K562 (cell line): ENCODE results near the gene PPIH. TPM values are rescaled to one million over a fixed set of nuclear protein-coding genes. Genes with fewer than 3 reads are reported as not detected.
A peak's percentile ranks its signal among the peaks of the same experiment; 100 is the strongest.

Experiments
- ASH1L ChIP-seq: fragments of 450-650 bp; IDR thresholded peaks from 2 replicates; pipeline ENCODE4 v1.6.1; 2018; ENCODE audit warnings: borderline replicate concordance, mild to moderate bottlenecking, low read depth; ENCODE audit not compliant: partially characterized antibody
- CBFA2T3 ChIP-seq: fragments of 450-650 bp; IDR thresholded peaks from 2 replicates; pipeline ENCODE4 v1.6.1; 2017
- EZH2 ChIP-seq: IDR thresholded peaks from 2 replicates; pipeline ENCODE4 v1.6.1; 2012; ENCODE audit warnings: low read depth, mild to moderate bottlenecking, inconsistent platforms, low read length, borderline replicate concordance
- PHB ChIP-seq: fragments of 250-450 bp; sonication (Bioruptor Pico); IDR thresholded peaks from 2 replicates; pipeline ENCODE4 v1.5.0; 2021
- POLR2AphosphoS2 ChIP-seq: IDR thresholded peaks from 2 replicates; pipeline ENCODE4 v1.6.1; 2012; ENCODE audit warnings: low read length, improper control_type of control experiment
- XRCC3 ChIP-seq: fragments of 450-650 bp; IDR thresholded peaks from 2 replicates; pipeline ENCODE4 v1.6.1; 2017; ENCODE audit warnings: mild to moderate bottlenecking, moderate library complexity
- polyA plus RNA-seq, 8 experiments: library from polyadenylated mRNA; depleted of rRNA in 4 of 8; stranded (reverse) in 5 of 8; unstranded in 3 of 8; fragments of >200 nt; fragmentation: Nextera tagmentation in 2 of 8; fragmentation: Illumina TruSeq in 1 of 8; extraction: Ambion mirVana in 2 of 8; extraction: Trizol in 1 of 8; gene quantifications; 2 replicates each; pipeline versions ENCODE4 v1.2.1 to v1.2.3, GENCODE V29; 2011 to 2014; ENCODE audit warnings: inconsistent platforms in 1 of 8, missing spikeins in 1 of 8
- total RNA-seq, 7 experiments: library from RNA; depleted of rRNA in 6 of 7; stranded (reverse); fragments of >200 nt in 6 of 7; fragmentation: Illumina TruSeq in 2 of 7; extraction: Trizol in 2 of 7; gene quantifications; 2 replicates each; pipeline versions ENCODE4 v1.2.1 to v1.2.3, GENCODE V29; 2011 to 2021; ENCODE audit warnings: low replicate concordance in 1 of 7
- TF ChIP-seq, protein P1 (sequence below): fragments of 450-650 bp; IDR thresholded peaks from 2 replicates; pipeline ENCODE4 v1.6.1; 2016; ENCODE audit warnings: antibody characterized with exemption
- TF ChIP-seq, protein P2 (sequence below), 2 experiments: fragments of 450-650 bp; conservative IDR thresholded peaks; 2 replicates each; pipeline ENCODE4 v1.6.1; 2017; ENCODE audit warnings: mild to moderate bottlenecking in 2 of 2, moderate library complexity in 2 of 2
- TF ChIP-seq, protein P3 (sequence below): fragments of 450-650 bp; IDR thresholded peaks from 2 replicates; pipeline ENCODE4 v1.6.1; 2014; ENCODE audit warnings: low read depth, mild to moderate bottlenecking, moderate library complexity, borderline replicate concordance
- TF ChIP-seq, protein P4 (sequence below): fragments of 250-450 bp; sonication (Bioruptor Pico); IDR thresholded peaks from 2 replicates; pipeline ENCODE4 v1.5.0; 2021; ENCODE audit warnings: mild to moderate bottlenecking, moderate library complexity

The PPIH gene
- total and polyA plus RNA-seq, 9 of the 15 experiments (the other 6 are each of a cell fraction or from before 2014, with no cell fraction given) = 197 to 470 (median 277) TPM

DNA sequence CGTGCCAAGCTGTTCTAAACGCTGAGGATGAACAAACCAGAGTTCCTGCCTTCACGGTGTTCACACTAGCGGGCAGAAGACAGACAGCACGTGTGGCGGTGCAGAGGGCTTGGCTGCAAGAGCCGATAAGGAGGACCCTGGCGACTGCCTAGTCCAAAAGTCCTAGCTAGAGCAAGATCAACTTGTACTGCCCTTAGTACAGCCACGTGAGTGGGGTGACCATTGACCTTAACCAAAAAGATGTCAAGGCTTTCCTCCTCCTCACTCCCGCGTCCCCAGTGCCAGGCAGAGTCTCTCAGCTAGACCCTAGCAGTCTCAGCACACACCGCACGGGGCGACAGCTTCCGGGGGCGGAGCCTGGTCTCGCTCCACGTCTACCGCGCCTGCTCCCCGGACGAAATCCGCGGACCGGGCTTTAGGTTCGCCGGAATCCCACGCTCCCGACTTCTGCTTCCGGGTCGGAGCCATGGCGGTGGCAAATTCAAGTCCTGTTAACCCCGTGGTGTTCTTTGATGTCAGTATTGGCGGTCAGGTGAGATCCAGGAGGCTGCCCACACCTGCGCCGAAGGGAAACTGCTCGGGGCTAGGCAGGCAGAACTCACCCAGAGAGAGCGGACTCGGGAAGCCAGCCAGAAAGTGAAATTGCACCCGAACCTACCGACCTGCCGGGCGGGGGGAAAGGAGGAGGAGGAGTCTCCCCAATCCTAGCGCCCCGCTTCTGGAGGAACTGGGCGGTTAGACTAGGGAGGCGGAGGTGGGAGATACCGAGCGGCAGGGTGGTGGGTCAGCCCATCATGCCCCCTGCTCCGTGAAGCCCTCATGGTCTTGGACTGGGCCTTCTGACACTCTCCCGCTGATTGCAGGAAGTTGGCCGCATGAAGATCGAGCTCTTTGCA is at the start of gene PPIH (continued):
- TF ChIP-seq, protein P1, sequence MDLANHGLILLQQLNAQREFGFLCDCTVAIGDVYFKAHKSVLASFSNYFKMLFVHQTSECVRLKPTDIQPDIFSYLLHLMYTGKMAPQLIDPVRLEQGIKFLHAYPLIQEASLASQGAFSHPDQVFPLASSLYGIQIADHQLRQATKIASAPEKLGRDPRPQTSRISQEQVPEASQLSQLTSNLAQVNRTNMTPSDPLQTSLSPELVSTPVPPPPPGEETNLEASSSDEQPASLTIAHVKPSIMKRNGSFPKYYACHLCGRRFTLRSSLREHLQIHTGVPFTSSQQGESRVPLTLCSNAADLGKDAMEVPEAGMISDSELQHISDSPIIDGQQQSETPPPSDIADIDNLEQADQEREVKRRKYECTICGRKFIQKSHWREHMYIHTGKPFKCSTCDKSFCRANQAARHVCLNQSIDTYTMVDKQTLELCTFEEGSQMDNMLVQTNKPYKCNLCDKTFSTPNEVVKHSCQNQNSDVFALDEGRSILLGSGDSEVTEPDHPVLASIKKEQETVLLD = peak; percentile 68; the same call in 1 of the 2 replicates
- no peak for TF ChIP-seq XRCC3
- TF ChIP-seq, protein P2, sequence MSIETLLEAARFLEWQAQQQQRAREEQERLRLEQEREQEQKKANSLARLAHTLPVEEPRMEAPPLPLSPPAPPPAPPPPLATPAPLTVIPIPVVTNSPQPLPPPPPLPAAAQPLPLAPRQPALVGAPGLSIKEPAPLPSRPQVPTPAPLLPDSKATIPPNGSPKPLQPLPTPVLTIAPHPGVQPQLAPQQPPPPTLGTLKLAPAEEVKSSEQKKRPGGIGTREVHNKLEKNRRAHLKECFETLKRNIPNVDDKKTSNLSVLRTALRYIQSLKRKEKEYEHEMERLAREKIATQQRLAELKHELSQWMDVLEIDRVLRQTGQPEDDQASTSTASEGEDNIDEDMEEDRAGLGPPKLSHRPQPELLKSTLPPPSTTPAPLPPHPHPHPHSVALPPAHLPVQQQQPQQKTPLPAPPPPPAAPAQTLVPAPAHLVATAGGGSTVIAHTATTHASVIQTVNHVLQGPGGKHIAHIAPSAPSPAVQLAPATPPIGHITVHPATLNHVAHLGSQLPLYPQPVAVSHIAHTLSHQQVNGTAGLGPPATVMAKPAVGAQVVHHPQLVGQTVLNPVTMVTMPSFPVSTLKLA (conservative IDR thresholded peaks at IDR 0.05) = peak; percentile 96 to 98
- TF ChIP-seq, protein P3, sequence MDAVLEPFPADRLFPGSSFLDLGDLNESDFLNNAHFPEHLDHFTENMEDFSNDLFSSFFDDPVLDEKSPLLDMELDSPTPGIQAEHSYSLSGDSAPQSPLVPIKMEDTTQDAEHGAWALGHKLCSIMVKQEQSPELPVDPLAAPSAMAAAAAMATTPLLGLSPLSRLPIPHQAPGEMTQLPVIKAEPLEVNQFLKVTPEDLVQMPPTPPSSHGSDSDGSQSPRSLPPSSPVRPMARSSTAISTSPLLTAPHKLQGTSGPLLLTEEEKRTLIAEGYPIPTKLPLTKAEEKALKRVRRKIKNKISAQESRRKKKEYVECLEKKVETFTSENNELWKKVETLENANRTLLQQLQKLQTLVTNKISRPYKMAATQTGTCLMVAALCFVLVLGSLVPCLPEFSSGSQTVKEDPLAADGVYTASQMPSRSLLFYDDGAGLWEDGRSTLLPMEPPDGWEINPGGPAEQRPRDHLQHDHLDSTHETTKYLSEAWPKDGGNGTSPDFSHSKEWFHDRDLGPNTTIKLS = peak; percentile 99
- 0 out of 2 replicates have a peak, but pooled peaks have one; percentile 20 for TF ChIP-seq PHB
- peak; percentile 73 for TF ChIP-seq CBFA2T3
- no peak for TF ChIP-seq EZH2
- TF ChIP-seq ASH1L = peak; percentile 26
- TF ChIP-seq POLR2AphosphoS2 = no peak
- TF ChIP-seq, protein P4, sequence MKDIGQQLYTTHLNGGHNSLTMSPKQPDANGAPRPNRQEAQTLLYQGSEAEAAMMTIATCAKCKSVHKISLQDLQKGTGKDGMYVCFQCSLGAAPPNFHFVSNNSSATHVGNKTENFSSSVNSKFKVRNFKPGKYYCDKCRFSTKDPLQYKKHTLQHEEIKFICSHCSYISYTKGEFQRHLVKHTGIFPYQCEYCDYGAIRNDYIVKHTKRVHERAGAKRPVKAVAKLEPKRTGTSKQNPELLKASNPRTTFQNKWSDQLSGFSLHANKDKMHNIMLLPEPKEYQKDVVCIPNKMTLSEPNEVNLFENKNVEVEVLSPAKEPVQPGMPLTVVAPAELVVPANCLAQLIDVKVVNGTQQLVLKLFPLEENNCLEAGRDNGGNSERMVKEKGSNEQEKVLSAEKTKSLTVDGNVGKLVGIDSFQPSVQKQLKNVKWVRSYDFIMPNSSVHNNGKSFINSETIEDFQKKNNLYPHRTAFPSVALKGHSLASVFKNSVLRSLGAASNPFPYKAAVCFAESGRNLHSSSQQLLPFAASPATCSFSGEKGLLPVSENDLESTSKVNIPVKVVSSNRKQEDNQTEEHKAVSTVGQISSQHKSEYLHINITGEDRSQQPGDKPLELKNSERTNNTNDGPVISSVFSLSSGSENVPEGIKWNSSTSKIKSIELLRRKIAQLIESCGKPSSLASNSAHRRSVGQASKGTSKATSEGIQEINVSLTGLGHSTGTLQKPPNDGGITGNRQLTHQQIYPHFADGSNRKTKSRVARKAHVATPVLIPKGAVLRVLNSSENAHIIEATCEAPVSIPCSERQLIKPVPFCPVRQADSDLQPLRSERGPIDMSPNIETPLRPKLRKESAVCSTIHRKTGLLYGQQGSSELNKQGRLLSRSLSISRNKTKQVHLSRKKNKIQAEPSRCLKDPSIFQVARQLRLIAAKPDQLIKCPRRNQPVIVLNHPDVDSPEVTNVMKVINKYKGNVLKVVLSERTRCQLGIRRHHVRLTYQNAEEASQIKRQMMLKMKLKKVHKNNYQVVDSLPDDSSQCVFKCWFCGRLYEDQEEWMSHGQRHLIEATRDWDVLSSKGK = no peak
